Stomach (tissue), 4 donors: ENCODE measurements around the gene DISC1.

ENCODE experiments used
- CTCF ChIP-seq, 7 experiments: fragments of 450-650 bp in 4 of 7; fragments of 200-600 bp in 3 of 7; sonication (generic) in 3 of 7; IDR thresholded peaks; one replicate each; pipeline ENCODE4 v1.5.1; 2016 to 2019; ENCODE audit warnings: antibody characterized with exemption in 7 of 7, control low read depth in 2 of 7, mild to moderate bottlenecking in 1 of 7
- EP300 ChIP-seq: sonication (generic); formaldehyde crosslinking; IDR thresholded peaks from one replicate; pipeline ENCODE4 v1.6.1; 2017; ENCODE audit warnings: antibody characterized with exemption
- POLR2A ChIP-seq, 4 donors: fragments of 450-650 bp; IDR thresholded peaks; one replicate each; pipeline ENCODE4 v1.6.1; 2016; ENCODE audit warnings: antibody characterized with exemption in 4 of 4, control low read depth in 2 of 4, mild to moderate bottlenecking in 1 of 4, moderate library complexity in 1 of 4
- POLR2AphosphoS5 ChIP-seq, 3 donors: sonication (generic); formaldehyde crosslinking; IDR thresholded peaks; one replicate each; pipeline ENCODE4 v1.6.1; 2016; ENCODE audit warnings: antibody characterized with exemption in 3 of 3

- TF ChIP-seq CTCF (IDR thresholded peaks at IDR 0.05) (no peak), POLR2AphosphoS5 (IDR thresholded peaks at IDR 0.05) (no peak), POLR2A (IDR thresholded peaks at IDR 0.05) (no peak), EP300 (no peak)
Measured at GRCh38 chr1:231753313-231753712, 126.7 kb downstream of the DISC1 start.
